AG09309 (cell line): Measurements from ENCODE around the gene PSMD11.

ENCODE experiments used
- DNase-seq: peaks from one replicate; pipeline ENCODE4 v3.0.0-alpha.2; 2010; ENCODE audit warnings: low read depth
- H3K4me3 ChIP-seq: 2 replicates; pipeline ENCODE4 v1.5.1; 2011; ENCODE audit warnings: mild to moderate bottlenecking, low read depth, low read length, moderate library complexity; ENCODE audit not compliant: control insufficient read depth
- TF ChIP-seq, protein P1 (sequence below): IDR thresholded peaks from 2 replicates; pipeline ENCODE4 v1.5.1; 2011; ENCODE audit warnings: mild to moderate bottlenecking, low read depth, low read length, inconsistent platforms; ENCODE audit not compliant: insufficient read depth, control insufficient read depth; ENCODE audit errors: missing control alignments

PSMD11 gene

DNA sequence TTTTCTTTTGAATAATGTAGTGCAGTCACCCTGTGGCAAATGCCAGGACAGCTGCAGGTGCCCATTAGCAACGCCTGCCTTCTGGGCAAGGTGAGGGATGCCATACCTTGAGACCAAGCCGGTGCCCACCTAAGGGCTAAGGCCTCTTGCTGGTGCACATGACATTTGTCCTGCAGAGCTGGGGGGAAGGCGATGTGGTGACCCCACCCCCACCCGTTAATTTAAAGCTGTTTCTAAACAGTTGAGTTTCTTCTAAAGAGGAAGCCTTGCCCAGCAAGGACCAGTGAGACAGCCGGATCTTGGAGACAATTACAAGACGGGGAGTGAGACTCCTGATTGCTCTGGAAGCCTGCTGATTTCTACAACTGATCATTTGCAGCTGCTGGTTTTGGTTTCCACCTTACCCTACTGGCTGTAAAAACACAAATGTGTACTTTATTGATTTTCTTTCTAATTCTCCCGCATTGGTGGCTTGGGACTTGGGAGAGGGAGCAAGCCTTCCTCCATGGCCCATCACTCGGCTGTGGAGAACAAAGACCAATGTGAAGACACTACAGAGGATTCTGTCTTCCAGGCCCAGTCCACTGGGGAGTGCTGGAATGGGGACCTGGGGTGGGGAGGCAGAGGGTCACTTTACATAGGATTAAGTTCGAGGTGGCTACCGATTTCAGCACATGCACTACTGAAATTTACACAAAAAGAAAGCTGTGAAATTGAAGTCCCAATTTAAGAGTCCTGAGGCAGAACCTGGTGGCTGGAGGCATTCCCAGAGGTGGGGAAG is 45.2 kb downstream of the PSMD11 start:
- TF ChIP-seq, protein P1, sequence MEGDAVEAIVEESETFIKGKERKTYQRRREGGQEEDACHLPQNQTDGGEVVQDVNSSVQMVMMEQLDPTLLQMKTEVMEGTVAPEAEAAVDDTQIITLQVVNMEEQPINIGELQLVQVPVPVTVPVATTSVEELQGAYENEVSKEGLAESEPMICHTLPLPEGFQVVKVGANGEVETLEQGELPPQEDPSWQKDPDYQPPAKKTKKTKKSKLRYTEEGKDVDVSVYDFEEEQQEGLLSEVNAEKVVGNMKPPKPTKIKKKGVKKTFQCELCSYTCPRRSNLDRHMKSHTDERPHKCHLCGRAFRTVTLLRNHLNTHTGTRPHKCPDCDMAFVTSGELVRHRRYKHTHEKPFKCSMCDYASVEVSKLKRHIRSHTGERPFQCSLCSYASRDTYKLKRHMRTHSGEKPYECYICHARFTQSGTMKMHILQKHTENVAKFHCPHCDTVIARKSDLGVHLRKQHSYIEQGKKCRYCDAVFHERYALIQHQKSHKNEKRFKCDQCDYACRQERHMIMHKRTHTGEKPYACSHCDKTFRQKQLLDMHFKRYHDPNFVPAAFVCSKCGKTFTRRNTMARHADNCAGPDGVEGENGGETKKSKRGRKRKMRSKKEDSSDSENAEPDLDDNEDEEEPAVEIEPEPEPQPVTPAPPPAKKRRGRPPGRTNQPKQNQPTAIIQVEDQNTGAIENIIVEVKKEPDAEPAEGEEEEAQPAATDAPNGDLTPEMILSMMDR, result no peak
- H3K4me3 ChIP-seq, result no peak overlapping the region

DNA sequence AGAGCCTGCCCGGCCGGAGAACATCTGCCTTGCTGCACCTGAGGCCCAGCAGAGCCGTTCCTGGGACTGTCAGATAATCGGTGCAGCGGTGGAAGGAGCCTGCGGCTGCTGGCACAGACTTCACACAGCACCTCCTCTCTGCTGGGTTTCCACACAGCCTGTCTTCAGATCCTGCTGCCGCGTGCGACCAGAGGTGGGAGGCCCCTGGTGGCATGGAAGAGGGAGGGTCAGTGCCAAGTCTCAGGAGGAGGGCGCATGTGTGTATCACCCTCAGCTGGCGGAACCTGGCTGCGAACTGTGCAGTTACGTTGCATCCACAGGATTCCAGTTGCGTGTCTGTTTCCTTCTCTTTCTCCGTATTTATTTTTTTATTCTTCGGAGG is 45.8 kb downstream of the PSMD11 start:
- no peak overlapping the region for H3K4me3 ChIP-seq
- DNase-seq, result no peak
- TF ChIP-seq, protein P1, result no peak

More for the DNA sequence above, 45.2 kb downstream of the PSMD11 start:
- DNase-seq, result no peak

DNA sequence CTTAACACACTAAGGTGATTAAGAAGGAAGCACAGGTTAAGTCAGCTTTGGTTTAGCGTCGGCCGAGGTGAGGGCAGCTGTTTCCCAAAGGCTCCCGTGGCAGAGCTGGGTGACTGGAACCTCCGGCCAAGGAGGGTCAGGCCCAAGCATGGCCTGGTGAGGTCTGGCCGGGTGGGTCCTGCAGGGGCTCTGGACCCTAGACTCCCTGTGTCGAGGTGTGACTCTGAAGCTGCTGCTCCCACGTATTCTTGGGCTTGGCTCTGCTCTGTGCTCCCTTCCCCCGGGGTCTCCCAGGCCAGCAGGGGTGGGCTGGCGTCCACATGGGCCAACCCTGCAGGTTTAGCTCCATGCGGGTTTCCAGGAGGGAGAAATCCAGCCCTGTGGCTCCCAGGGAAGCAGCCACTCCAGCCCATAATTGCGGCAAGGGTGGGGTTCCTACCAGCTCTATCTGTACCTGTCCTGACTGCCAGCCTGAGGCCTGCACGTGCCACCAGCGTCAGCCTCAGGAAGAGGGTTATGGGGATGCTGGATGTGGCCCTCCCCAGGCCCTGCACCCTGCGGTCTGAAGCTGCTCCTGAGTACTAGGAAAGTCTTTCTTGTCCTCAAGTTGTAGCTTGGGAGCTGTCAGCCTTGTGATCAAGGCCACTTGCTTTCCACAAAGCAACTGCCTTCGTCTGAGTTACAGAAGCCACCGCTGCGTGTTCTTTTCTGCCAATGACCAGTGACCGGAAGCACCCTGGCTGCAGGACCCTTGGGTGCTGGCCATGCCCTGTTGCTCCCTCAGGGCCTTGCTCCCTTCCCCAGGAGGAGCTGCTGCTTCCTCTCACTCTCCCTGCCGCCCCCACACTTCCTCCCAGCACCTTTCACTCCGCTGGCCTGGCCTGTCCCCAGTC is 47.3 kb downstream of the PSMD11 start:
- no peak overlapping the region for H3K4me3 ChIP-seq
- TF ChIP-seq, protein P1, result no peak
- no peak for DNase-seq

DNA sequence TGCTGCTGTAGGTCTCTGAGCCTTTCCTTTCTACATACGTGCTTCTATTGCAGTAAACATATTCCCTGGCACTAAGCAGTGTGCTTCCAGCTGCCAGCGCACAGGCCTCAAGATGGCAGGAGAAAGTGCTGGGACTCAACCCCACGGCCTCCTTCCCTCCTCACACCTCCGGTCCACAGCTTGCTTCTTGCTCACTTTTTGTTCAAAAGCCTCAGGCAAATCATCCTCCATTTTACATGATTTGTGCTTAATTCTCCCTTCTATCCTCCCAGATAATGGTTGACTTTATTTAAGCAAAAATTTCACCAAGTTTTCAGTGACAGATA is 47.9 kb downstream of the PSMD11 start:
- no peak for DNase-seq
- no peak overlapping the region for H3K4me3 ChIP-seq
- TF ChIP-seq, protein P1, result no peak

DNA sequence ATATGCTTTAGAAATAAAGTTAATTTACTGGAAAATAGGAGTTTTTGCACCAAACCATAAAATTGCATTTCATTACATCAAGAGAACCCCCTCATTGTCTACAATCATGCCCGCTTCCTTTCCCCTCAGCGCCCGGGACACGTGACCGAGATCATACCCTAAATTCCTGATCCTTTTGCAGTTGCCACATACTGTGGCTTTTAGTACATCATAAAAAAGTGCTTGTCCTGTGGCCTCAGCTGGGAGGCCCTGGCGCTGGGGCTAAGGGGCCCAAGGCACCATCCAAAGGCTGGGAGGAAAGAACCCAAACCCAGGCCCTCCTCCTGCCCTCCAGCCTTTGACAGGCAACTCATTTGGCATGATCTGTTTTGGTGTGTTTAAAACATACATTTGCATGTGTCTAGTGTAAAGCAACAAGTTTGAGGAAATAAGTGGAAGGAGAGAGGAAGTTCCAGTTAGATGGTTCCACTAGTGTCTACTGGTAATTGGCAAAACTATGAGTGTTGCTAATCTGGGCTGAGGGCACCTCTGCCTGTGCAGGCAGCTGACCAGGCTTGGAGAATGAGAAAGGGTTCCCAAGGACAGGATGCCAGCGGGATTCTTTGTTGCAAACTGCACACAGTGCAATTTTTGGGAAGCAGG is 48.5 kb downstream of the PSMD11 start:
- DNase-seq, result no peak
- TF ChIP-seq, protein P1, result no peak

DNA sequence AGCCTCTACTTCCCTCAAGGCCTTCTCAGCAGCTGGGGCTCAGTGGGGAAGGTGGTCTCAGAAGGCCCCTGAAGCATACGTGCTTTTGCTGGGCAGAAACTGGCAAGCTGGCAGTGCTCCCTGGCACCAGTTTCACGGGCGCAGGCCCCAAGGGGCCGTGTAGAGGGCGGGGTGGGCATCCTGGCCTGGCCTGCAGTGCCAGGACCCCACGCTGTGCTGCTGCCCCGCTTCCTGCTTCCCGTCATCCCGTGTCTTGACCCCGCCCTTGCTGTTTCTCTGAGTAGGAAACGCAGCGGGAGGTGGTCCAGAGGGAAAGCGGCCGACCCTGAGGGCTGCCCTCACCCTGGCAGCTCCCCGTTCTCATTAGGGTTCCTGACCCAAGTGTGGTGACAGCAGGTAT is 49.3 kb downstream of the PSMD11 start:
- H3K4me3 ChIP-seq, result no peak overlapping the region
- TF ChIP-seq, protein P1, result no peak
- no peak for DNase-seq

More for the DNA sequence above, 48.5 kb downstream of the PSMD11 start:
- H3K4me3 ChIP-seq, result no peak overlapping the region
